Fibroblast of peridontal ligament (primary cell): Measurements from ENCODE around the gene MOSPD3.
A peak's percentile ranks its signal among the peaks of the same experiment; 100 is the strongest.

ENCODE experiments used
- DNase-seq: peaks from one replicate; pipeline ENCODE4 v3.0.0-alpha.2; 2010; ENCODE audit errors: extremely low read depth

The MOSPD3 gene

DNA sequence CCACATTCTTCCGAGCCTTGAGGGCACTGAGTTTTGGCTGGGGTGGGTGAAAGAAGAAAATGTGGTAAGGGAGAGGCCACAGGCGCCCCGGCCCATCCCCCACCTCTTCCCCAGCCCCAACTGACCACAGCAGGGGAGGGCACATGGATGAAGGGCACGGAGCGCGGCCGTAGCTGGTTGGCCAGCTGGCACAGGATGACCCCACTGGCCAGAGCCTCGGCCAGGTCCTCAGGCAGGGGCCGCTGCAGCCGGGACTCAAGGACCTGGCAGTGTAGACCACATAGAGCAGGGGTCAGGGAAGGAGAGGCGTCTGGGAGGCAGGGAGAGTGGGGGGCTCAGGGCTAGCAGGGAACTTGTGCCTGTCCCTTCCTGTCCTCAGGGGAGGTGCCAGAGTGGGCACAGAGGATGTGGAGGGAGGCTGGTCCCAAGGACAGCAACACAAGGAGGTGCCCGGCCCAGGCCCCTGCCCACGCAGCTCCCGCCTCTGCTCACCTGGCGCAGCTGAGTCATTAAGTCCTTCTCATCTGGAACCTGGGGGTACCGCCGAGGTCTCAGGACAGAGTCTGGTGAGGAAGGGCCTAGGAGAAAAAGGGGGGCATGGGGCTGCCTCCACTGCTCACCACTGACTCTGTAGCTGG lies 36.5 kb upstream of the MOSPD3 start:
- DNase-seq: no peak

GRCh38 chr7:100576384-100576993 lies 35.9 kb upstream of the MOSPD3 start:
- no peak for DNase-seq

- no peak for DNase-seq
Measured at GRCh38 chr7:100577103-100577502, 35.2 kb upstream of the MOSPD3 start.

DNA sequence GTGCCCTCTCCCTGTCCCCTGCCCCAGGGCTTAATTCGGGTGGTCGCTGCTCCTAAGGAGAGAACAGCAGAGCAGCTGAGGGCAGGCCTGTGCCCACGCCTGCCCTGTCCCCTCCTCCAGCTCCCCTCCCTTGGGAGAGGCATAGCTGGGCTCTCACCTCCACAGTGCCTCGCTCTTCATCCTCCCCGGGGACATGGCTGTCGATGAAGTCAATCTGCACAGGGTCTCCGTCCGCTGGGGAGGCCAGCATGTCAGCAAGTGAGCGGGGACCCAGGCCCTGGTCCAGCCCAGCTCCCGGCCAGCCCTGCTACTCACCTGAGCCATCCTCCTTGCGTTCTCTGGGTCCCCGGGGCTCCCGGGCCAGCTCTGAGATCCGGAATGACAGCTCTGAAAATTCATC lies 34.8 kb upstream of the MOSPD3 start:
- no peak for DNase-seq

- DNase-seq: no peak
Measured at GRCh38 chr7:100578246-100579183, 33.8 kb upstream of the MOSPD3 start.

DNA sequence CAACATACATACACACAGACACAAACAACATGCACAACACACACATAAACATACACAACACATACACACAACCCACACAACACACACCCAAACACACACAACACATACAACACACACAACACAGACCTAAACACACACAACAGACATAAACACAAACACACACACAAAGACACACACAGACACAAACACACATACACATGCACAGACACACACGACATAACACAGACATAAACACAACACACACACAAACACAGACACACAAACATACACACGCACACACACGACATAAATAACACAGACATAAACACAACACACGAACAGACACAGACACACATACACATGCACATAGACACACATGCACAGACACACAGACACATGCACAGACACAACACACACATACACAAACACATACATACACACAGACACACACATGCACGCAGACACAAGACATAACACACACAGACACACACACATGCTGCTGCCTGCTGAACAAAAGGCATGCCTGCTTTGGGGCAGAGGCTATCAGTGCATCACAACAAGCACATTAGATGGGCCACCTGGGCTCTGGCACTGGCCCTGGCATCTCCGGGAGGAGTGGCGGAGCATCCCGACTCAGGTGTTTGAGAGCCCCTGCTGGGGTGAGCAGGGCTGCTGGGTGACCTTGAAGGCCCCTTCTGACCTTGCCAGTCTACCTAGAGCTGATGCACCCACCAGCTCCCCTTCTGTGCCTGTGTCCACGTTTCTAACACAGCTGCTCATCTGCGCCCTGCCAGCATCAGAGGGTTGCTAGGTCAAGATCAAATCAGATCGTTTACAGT lies 31.7 kb upstream of the MOSPD3 start:
- no peak for DNase-seq

GRCh38 chr7:100582041-100582579 lies 30.2 kb upstream of the MOSPD3 start:
- no peak for DNase-seq

DNA sequence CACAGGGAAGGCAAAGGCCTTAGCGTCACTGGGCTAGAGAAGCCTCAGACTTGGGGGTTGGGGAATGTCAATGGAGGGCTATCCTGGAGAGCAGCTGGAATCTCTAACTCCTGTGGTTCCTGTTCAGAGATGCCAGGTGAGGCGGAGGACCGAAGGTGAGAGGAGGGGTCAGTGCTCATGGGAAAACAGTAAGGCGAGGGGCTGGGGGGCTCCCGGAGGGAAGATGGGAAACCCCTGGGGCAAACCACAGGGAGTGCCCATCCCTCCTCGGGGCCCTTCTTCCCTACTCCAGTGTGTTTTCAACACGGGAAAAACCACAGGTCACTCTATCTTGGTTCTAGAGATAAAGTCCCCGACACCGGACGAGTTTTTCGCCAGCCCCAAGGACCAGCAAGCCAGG lies 29.7 kb upstream of the MOSPD3 start:
- no peak for DNase-seq

- no peak for DNase-seq
Measured at GRCh38 chr7:100583132-100584053, 28.9 kb upstream of the MOSPD3 start.

- DNase-seq: no peak
Measured at GRCh38 chr7:100584054-100584682, 28.2 kb upstream of the MOSPD3 start.

- DNase-seq: peak; percentile 81
Measured at GRCh38 chr7:100584683-100585510, 27.4 kb upstream of the MOSPD3 start.

GRCh38 chr7:100585511-100586265 lies 26.7 kb upstream of the MOSPD3 start, which contains the start of gene LRCH4:
Gene LRCH4 (minus strand): TSS chr7:100586129. CDS start chr7:100586100, 29 bp downstream.
- no peak for DNase-seq

GRCh38 chr7:100586266-100587025 lies 25.9 kb upstream of the MOSPD3 start, which contains the start of gene FBXO24:
Gene FBXO24 (plus strand): TSS chr7:100586328. CDS start chr7:100586626, 298 bp downstream.
- DNase-seq: peak; percentile 100

- no peak for DNase-seq
Measured at GRCh38 chr7:100588438-100588837, 23.9 kb upstream of the MOSPD3 start.

DNA sequence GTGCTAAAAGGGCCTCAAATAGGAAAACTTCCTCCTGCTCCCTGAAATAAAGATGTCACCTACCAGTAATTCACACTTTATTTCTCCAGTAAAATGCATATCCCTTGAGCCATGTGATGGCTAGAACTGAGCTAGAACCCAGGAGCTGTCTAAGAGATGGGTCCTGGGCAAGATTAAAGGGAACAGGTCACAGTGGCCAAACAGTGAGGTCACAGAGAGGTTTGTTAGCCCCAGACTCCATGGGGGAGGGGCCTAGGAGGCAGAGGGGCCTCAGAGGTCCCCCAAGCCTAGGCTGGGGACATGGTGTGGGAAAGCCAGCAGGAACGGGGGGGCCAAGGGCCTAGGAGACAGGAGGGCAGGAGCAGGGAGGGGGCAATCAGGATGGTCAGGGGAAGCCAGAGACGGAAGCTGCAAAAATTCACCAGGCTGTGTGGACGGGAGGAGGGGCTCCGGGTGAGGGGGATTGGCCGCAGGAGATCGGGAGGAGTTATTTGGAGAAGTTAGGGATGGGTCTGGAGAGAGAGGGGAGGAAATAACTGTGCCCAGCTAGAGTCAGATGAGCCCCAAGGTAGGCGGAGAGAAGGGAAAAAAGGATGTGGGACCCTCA lies 22.9 kb upstream of the MOSPD3 start:
- no peak for DNase-seq

GRCh38 chr7:100590077-100590737 lies 22.1 kb upstream of the MOSPD3 start:
- DNase-seq: no peak
